HepG2 (cell line): ENCODE results near the gene PKD1L1. TPM values are rescaled to one million over a fixed set of nuclear protein-coding genes. Genes with fewer than 3 reads are reported as not detected.

Experiments used
- CEBPG ChIP-seq: IDR thresholded peaks from 2 replicates; pipeline ENCODE4 v1.6.1; 2016
- DPF2 ChIP-seq: sonication (generic); formaldehyde crosslinking; IDR thresholded peaks from 2 replicates; pipeline ENCODE4 v1.4.0; 2020; ENCODE audit warnings: mild to moderate bottlenecking, low read depth, missing genetic modification reagents, borderline replicate concordance
- HES4 ChIP-seq: sonication (generic); formaldehyde crosslinking; IDR thresholded peaks from 2 replicates; pipeline ENCODE4 v1.9.0; 2021; ENCODE audit warnings: mild to moderate bottlenecking, missing genetic modification reagents, borderline replicate concordance
- ISX ChIP-seq: sonication (generic); formaldehyde crosslinking; conservative IDR thresholded peaks from 2 replicates; pipeline ENCODE4 v1.5.0; 2020; ENCODE audit warnings: missing genetic modification reagents
- KAT2B ChIP-seq: fragments of 150-350 bp; IDR thresholded peaks from 2 replicates; pipeline ENCODE4 v1.6.1; 2014; ENCODE audit warnings: low read depth, low read length, borderline replicate concordance
- KDM2A ChIP-seq: sonication (generic); formaldehyde crosslinking; IDR thresholded peaks from 2 replicates; pipeline ENCODE4 v1.4.0; 2020; ENCODE audit warnings: low read depth, missing genetic modification reagents, borderline replicate concordance
- LBX2 ChIP-seq: sonication (generic); formaldehyde crosslinking; IDR thresholded peaks from 2 replicates; pipeline ENCODE4 v1.5.0; 2020; ENCODE audit warnings: missing genetic modification reagents, mild to moderate bottlenecking, borderline replicate concordance
- MAFF ChIP-seq: IDR thresholded peaks from 2 replicates; pipeline ENCODE4 v1.6.1; 2011; ENCODE audit warnings: low read depth, low read length, improper control_type of control experiment
- MAFG ChIP-seq: sonication (generic); formaldehyde crosslinking; IDR thresholded peaks from 2 replicates; pipeline ENCODE4 v1.5.1; 2020; ENCODE audit warnings: mild to moderate bottlenecking, missing genetic modification reagents
- MIER3 ChIP-seq: IDR thresholded peaks from 2 replicates; pipeline ENCODE4 v1.6.1; 2016; ENCODE audit warnings: missing compliant biosample characterization, borderline replicate concordance
- MIXL1 ChIP-seq: IDR thresholded peaks from 2 replicates; pipeline ENCODE4 v1.6.1; 2016
- MYNN ChIP-seq: sonication (generic); formaldehyde crosslinking; IDR thresholded peaks from 2 replicates; pipeline ENCODE4 v1.4.0; 2020; ENCODE audit warnings: mild to moderate bottlenecking, low read depth, missing genetic modification reagents
- NFE2 ChIP-seq: sonication (generic); formaldehyde crosslinking; IDR thresholded peaks from 2 replicates; pipeline ENCODE4 v1.4.0; 2020; ENCODE audit warnings: missing genetic modification reagents
- RORA ChIP-seq: sonication (generic); formaldehyde crosslinking; IDR thresholded peaks from 2 replicates; pipeline ENCODE4 v1.5.0; 2020; ENCODE audit warnings: mild to moderate bottlenecking, missing genetic modification reagents, moderate library complexity
- SYNCRIP ChIP-seq: fragments of 200-400 bp; formaldehyde crosslinking; IDR thresholded peaks from 2 replicates; pipeline ENCODE4 v1.6.1; 2018; ENCODE audit warnings: mild to moderate bottlenecking, low read depth, low read length; ENCODE audit not compliant: insufficient read depth
- ZNF124 ChIP-seq: sonication (generic); formaldehyde crosslinking; IDR thresholded peaks from 2 replicates; pipeline ENCODE4 v1.4.0; 2020; ENCODE audit warnings: missing genetic modification reagents
- ZNF138 ChIP-seq: sonication (generic); formaldehyde crosslinking; IDR thresholded peaks from 2 replicates; pipeline ENCODE4 v1.5.0; 2020; ENCODE audit warnings: mild to moderate bottlenecking, low read depth, missing genetic modification reagents
- ZNF331 ChIP-seq: sonication (generic); formaldehyde crosslinking; IDR thresholded peaks from 2 replicates; pipeline ENCODE4 v1.4.0; 2020; ENCODE audit warnings: missing genetic modification reagents
- ZNF337 ChIP-seq: sonication (generic); formaldehyde crosslinking; IDR thresholded peaks from 2 replicates; pipeline ENCODE4 v1.5.1; 2020; ENCODE audit warnings: missing genetic modification reagents, low read depth, mild to moderate bottlenecking, borderline replicate concordance
- ZNF468 ChIP-seq: sonication (generic); formaldehyde crosslinking; IDR thresholded peaks from 2 replicates; pipeline ENCODE4 v1.8.0; 2022; ENCODE audit warnings: mild to moderate bottlenecking, moderate library complexity, missing genetic modification reagents
- ZNF567 ChIP-seq: sonication (generic); formaldehyde crosslinking; IDR thresholded peaks from 2 replicates; pipeline ENCODE4 v1.8.1; 2023; ENCODE audit warnings: mild to moderate bottlenecking, missing genetic modification reagents, borderline replicate concordance
- ZNF616 ChIP-seq: sonication (generic); formaldehyde crosslinking; IDR thresholded peaks from 2 replicates; pipeline ENCODE4 v1.5.0; 2020; ENCODE audit warnings: low read depth, mild to moderate bottlenecking, missing genetic modification reagents
- polyA plus RNA-seq, 8 experiments: library from polyadenylated mRNA; depleted of rRNA in 3 of 8; stranded (reverse) in 7 of 8; unstranded in 1 of 8; fragments of >200 nt; fragmentation: Illumina TruSeq in 4 of 8; extraction: Trizol in 4 of 8; gene quantifications; 2 replicates each; pipeline versions ENCODE4 v1.2.1 to v1.2.3, GENCODE V29; 2011 to 2016; ENCODE audit warnings: low read depth in 4 of 8, missing spikeins in 1 of 8, mixed read lengths in 1 of 8; ENCODE audit not compliant: insufficient read depth in 1 of 8
- total RNA-seq, 5 experiments: library from RNA; depleted of rRNA; stranded (reverse); fragments of >200 nt; fragmentation: Illumina TruSeq; extraction: Trizol; gene quantifications; 2 replicates each; pipeline ENCODE4 v1.2.3, GENCODE V29; 2016; ENCODE audit warnings: low read depth in 1 of 5
- TF ChIP-seq, protein P1 (sequence below): sonication (generic); formaldehyde crosslinking; IDR thresholded peaks from 2 replicates; pipeline ENCODE4 v1.4.0; 2020; ENCODE audit warnings: missing genetic modification reagents
- TF ChIP-seq, protein P2 (sequence below): IDR thresholded peaks from 2 replicates; pipeline ENCODE4 v1.6.1; 2012; ENCODE audit warnings: low read depth, low read length, improper control_type of control experiment
- TF ChIP-seq, protein P3 (sequence below): sonication (generic); formaldehyde crosslinking; IDR thresholded peaks from 2 replicates; pipeline ENCODE4 v1.4.0; 2020; ENCODE audit warnings: mild to moderate bottlenecking, missing genetic modification reagents

Gene PKD1L1
- total and polyA plus RNA-seq, 2 of the 13 experiments (the other 11 are each of a cell fraction or from before 2014, with no cell fraction given) = 0.01 TPM; not detected in 1

GRCh38 chr7:47786557-47787248 is 161.6 kb downstream of the PKD1L1 start (continued):
- TF ChIP-seq DPF2 (CRISPR knock-in tag) = peak; percentile 78; the same call in 1 of the 2 replicates
- TF ChIP-seq, protein P1, sequence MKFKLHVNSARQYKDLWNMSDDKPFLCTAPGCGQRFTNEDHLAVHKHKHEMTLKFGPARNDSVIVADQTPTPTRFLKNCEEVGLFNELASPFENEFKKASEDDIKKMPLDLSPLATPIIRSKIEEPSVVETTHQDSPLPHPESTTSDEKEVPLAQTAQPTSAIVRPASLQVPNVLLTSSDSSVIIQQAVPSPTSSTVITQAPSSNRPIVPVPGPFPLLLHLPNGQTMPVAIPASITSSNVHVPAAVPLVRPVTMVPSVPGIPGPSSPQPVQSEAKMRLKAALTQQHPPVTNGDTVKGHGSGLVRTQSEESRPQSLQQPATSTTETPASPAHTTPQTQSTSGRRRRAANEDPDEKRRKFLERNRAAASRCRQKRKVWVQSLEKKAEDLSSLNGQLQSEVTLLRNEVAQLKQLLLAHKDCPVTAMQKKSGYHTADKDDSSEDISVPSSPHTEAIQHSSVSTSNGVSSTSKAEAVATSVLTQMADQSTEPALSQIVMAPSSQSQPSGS (CRISPR knock-in tag) = no peak
- no peak for TF ChIP-seq ZNF138 (CRISPR knock-in tag)
- TF ChIP-seq HES4 (CRISPR knock-in tag) = no peak
- no peak for TF ChIP-seq KDM2A (CRISPR knock-in tag)
- TF ChIP-seq KAT2B = no peak
- TF ChIP-seq ISX (CRISPR knock-in tag) = no peak
- TF ChIP-seq MIER3 (CRISPR knock-in tag) = no peak
- TF ChIP-seq ZNF331 (CRISPR knock-in tag) = peak; percentile 15; the same call in 1 of the 2 replicates
- peak; percentile 25; the same call in 1 of the 2 replicates for TF ChIP-seq MIXL1 (CRISPR knock-in tag)
- TF ChIP-seq, protein P2, sequence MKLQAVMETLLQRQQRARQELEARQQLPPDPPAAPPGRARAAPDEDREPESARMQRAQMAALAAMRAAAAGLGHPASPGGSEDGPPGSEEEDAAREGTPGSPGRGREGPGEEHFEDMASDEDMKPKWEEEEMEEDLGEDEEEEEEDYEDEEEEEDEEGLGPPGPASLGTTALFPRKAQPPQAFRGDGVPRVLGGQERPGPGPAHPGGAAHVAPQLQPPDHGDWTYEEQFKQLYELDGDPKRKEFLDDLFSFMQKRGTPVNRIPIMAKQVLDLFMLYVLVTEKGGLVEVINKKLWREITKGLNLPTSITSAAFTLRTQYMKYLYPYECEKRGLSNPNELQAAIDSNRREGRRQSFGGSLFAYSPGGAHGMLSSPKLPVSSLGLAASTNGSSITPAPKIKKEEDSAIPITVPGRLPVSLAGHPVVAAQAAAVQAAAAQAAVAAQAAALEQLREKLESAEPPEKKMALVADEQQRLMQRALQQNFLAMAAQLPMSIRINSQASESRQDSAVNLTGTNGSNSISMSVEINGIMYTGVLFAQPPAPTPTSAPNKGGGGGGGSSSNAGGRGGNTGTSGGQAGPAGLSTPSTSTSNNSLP = no peak; the same call in 1 of the 2 replicates
- no peak for TF ChIP-seq ZNF468 (CRISPR knock-in tag)
- no peak for TF ChIP-seq MAFG (CRISPR knock-in tag)
- TF ChIP-seq CEBPG (CRISPR knock-in tag) = peak; percentile 92
- peak; percentile 27; the same call in 1 of the 2 replicates for TF ChIP-seq NFE2 (CRISPR knock-in tag)
- no peak for TF ChIP-seq ZNF616 (CRISPR knock-in tag)
- TF ChIP-seq ZNF124 = no peak
- TF ChIP-seq LBX2 (CRISPR knock-in tag) = no peak
- no peak for TF ChIP-seq RORA
- TF ChIP-seq SYNCRIP = no peak
- TF ChIP-seq ZNF567 (CRISPR knock-in tag) = no peak
- TF ChIP-seq MAFF = 0 out of 2 replicates have a peak, but pooled peaks have one; percentile 26
- TF ChIP-seq MYNN (CRISPR knock-in tag) = no peak
- TF ChIP-seq, protein P3, sequence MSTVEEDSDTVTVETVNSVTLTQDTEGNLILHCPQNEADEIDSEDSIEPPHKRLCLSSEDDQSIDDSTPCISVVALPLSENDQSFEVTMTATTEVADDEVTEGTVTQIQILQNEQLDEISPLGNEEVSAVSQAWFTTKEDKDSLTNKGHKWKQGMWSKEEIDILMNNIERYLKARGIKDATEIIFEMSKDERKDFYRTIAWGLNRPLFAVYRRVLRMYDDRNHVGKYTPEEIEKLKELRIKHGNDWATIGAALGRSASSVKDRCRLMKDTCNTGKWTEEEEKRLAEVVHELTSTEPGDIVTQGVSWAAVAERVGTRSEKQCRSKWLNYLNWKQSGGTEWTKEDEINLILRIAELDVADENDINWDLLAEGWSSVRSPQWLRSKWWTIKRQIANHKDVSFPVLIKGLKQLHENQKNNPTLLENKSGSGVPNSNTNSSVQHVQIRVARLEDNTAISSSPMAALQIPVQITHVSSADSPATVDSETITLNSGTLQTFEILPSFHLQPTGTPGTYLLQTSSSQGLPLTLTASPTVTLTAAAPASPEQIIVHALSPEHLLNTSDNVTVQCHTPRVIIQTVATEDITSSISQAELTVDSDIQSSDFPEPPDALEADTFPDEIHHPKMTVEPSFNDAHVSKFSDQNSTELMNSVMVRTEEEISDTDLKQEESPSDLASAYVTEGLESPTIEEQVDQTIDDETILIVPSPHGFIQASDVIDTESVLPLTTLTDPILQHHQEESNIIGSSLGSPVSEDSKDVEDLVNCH = no peak
- no peak for TF ChIP-seq ZNF337 (CRISPR knock-in tag)
